Astrocyte (in vitro differentiated cells and primary cell): Measurements from ENCODE around the gene ASTN1. TPM values are rescaled to one million over a fixed set of nuclear protein-coding genes. Genes with fewer than 3 reads are reported as not detected.

ENCODE experiments used
- DNase-seq: peaks from one replicate; pipeline ENCODE4 v3.0.0-alpha.2; 2010; ENCODE audit warnings: low read depth
- FAIRE-seq: peaks from 2 replicates; lab custom pipeline; 2011; peaks lifted over from hg19 to GRCh38; lab: Jason Lieb, UNC
- H2AFZ ChIP-seq: 2 replicates; pipeline ENCODE4 v1.6.0; 2012; ENCODE audit warnings: low read depth, low read length, inconsistent platforms
- H3K27ac ChIP-seq: 2 replicates; pipeline ENCODE4 v1.5.1; 2011; ENCODE audit warnings: low read depth, low read length, inconsistent platforms
- H3K27me3 ChIP-seq: 2 replicates; pipeline ENCODE4 v1.6.0; 2011; ENCODE audit warnings: low read length, inconsistent platforms; ENCODE audit not compliant: insufficient read depth
- H3K36me3 ChIP-seq: 2 replicates; pipeline ENCODE4 v1.5.1; 2011; ENCODE audit warnings: low read length, inconsistent platforms; ENCODE audit not compliant: insufficient read depth
- H3K4me1 ChIP-seq: 2 replicates; pipeline ENCODE4 v1.5.1; 2011; ENCODE audit warnings: low read length, inconsistent platforms; ENCODE audit not compliant: insufficient read depth
- H3K4me2 ChIP-seq: 2 replicates; pipeline ENCODE4 v1.6.0; 2012; ENCODE audit warnings: low read length, inconsistent platforms
- H3K4me3 ChIP-seq: 2 replicates; pipeline ENCODE4 v1.5.1; 2011; ENCODE audit warnings: low read depth, mild to moderate bottlenecking, low read length, inconsistent platforms; ENCODE audit not compliant: insufficient read depth
- H3K79me2 ChIP-seq: 2 replicates; pipeline ENCODE4 v1.6.0; 2012; ENCODE audit warnings: mild to moderate bottlenecking, low read length, inconsistent platforms; ENCODE audit not compliant: insufficient read depth
- H3K9ac ChIP-seq: 2 replicates; pipeline ENCODE4 v1.6.0; 2012; ENCODE audit warnings: mild to moderate bottlenecking, low read length, inconsistent platforms
- H3K9me3 ChIP-seq: 2 replicates; pipeline ENCODE4 v1.5.1; 2012; ENCODE audit warnings: low read depth, mild to moderate bottlenecking, low read length, inconsistent platforms; ENCODE audit not compliant: insufficient read depth
- H4K20me1 ChIP-seq: 2 replicates; pipeline ENCODE4 v1.6.0; 2012; ENCODE audit warnings: low read length, inconsistent platforms; ENCODE audit not compliant: insufficient read depth
- H3K27ac Mint-ChIP-seq: one replicate; pipeline ENCODE4 v1.8.0; 2021; ENCODE audit warnings: mild to moderate bottlenecking, mixed read lengths; ENCODE audit not compliant: unreplicated experiment
- H3K27me3 Mint-ChIP-seq: one replicate; pipeline ENCODE4 v1.8.0; 2021; ENCODE audit warnings: low read depth, mixed read lengths; ENCODE audit not compliant: unreplicated experiment
- H3K36me3 Mint-ChIP-seq: one replicate; pipeline ENCODE4 v1.8.0; 2021; ENCODE audit warnings: low read depth, mixed read lengths; ENCODE audit not compliant: unreplicated experiment
- H3K4me1 Mint-ChIP-seq: one replicate; pipeline ENCODE4 v1.8.0; 2021; ENCODE audit warnings: low read depth, mixed read lengths; ENCODE audit not compliant: unreplicated experiment
- H3K4me3 Mint-ChIP-seq: one replicate; pipeline ENCODE4 v1.8.0; 2021; ENCODE audit warnings: mild to moderate bottlenecking, moderate library complexity, mixed read lengths; ENCODE audit not compliant: unreplicated experiment
- H3K9me3 Mint-ChIP-seq: one replicate; pipeline ENCODE4 v1.8.0; 2021; ENCODE audit warnings: mild to moderate bottlenecking, mixed read lengths; ENCODE audit not compliant: unreplicated experiment
- CTCF ChIP-seq: IDR thresholded peaks from 2 replicates; pipeline ENCODE4 v1.5.1; 2011; ENCODE audit warnings: low read depth, mild to moderate bottlenecking, inconsistent platforms, low read length, moderate library complexity; ENCODE audit not compliant: insufficient read depth
- EZH2 ChIP-seq: IDR thresholded peaks from 2 replicates; pipeline ENCODE4 v1.6.1; 2012; ENCODE audit warnings: mild to moderate bottlenecking, low read length, inconsistent platforms; ENCODE audit not compliant: insufficient read depth
- total RNA-seq: library from RNA; stranded (reverse); gene quantifications from 2 replicates; pipeline ENCODE4 v1.2.1, GENCODE V29; 2021

Gene ASTN1
- total RNA-seq, 1 donor from 2014 or later: 0.50 TPM

- no peaks in the 10 kb centered on the region for H3K79me2 ChIP-seq
- no peak overlapping the region for H3K27ac ChIP-seq
- no peak for DNase-seq
- no peak overlapping the region for H3K9ac ChIP-seq
- H3K4me2 ChIP-seq: no peak overlapping the region
- H3K4me3 Mint-ChIP-seq: no peak overlapping the region
- H3K4me1 Mint-ChIP-seq: no peaks in the 10 kb centered on the region
- H3K36me3 Mint-ChIP-seq: no peaks in the 10 kb centered on the region
- H3K9me3 Mint-ChIP-seq: no peaks in the 10 kb centered on the region
- no peaks in the 10 kb centered on the region for H3K4me1 ChIP-seq
- no peaks in the 10 kb centered on the region for H3K9me3 ChIP-seq
- no peak for FAIRE-seq
- no peak overlapping the region for H3K27ac Mint-ChIP-seq
- H3K36me3 ChIP-seq: no peaks in the 10 kb centered on the region
- no peak for TF ChIP-seq EZH2
- TF ChIP-seq CTCF: no peak
- no peaks in the 10 kb centered on the region for H4K20me1 ChIP-seq
- no peak overlapping the region for H3K4me3 ChIP-seq
- H3K27me3 ChIP-seq: no peaks in the 10 kb centered on the region
- H3K27me3 Mint-ChIP-seq: peaks cover 16% of the 10 kb centered on the region
- no peak overlapping the region for H2AFZ ChIP-seq
Observed at GRCh38 chr1:176878750-176879536, 285.6 kb downstream of the ASTN1 start.

GRCh38 chr1:176877557-176877956, 287.0 kb downstream of the ASTN1 start:
- Histone ChIP-seq H3K4me1 (no peaks in the 10 kb centered on the region), H3K4me3 (no peak overlapping the region), H3K79me2 (no peaks in the 10 kb centered on the region), H3K9ac (no peak overlapping the region), H2AFZ (no peak overlapping the region), H3K27me3 (no peaks in the 10 kb centered on the region), H3K27ac (no peak overlapping the region), H3K9me3 (no peaks in the 10 kb centered on the region), H4K20me1 (no peaks in the 10 kb centered on the region), H3K4me2 (no peak overlapping the region), H3K36me3 (no peaks in the 10 kb centered on the region)
- Mint-ChIP-seq H3K9me3 (no peaks in the 10 kb centered on the region), H3K27me3 (peaks cover 12% of the 10 kb centered on the region), H3K4me3 (no peak overlapping the region), H3K27ac (no peak overlapping the region), H3K36me3 (no peaks in the 10 kb centered on the region), H3K4me1 (no peaks in the 10 kb centered on the region)
- TF ChIP-seq CTCF: no peak
- no peak for TF ChIP-seq EZH2
- no peak for DNase-seq
- no peak for FAIRE-seq

- no peak for TF ChIP-seq CTCF
- TF ChIP-seq EZH2: no peak
- H3K4me3 Mint-ChIP-seq: no peak overlapping the region
- H3K9me3 Mint-ChIP-seq: no peaks in the 10 kb centered on the region
- Histone ChIP-seq H3K4me3 (no peak overlapping the region), H3K4me2 (no peak overlapping the region), H3K4me1 (no peaks in the 10 kb centered on the region), H3K36me3 (no peaks in the 10 kb centered on the region), H3K9me3 (no peaks in the 10 kb centered on the region), H3K27me3 (no peaks in the 10 kb centered on the region), H3K27ac (no peak overlapping the region), H3K79me2 (no peaks in the 10 kb centered on the region), H3K9ac (no peak overlapping the region), H2AFZ (no peak overlapping the region), H4K20me1 (no peaks in the 10 kb centered on the region)
- no peaks in the 10 kb centered on the region for H3K36me3 Mint-ChIP-seq
- FAIRE-seq (no peak), DNase-seq (no peak)
- H3K4me1 Mint-ChIP-seq: no peaks in the 10 kb centered on the region
- peaks cover 10% of the 10 kb centered on the region for H3K27me3 Mint-ChIP-seq
- no peak overlapping the region for H3K27ac Mint-ChIP-seq
Observed at GRCh38 chr1:176876966-176877515, 287.5 kb downstream of the ASTN1 start.
